Heart left ventricle (tissue), 16 donors: ENCODE measurements around the gene CCDC170. TPM values are rescaled to one million over a fixed set of nuclear protein-coding genes. Genes with fewer than 3 reads are reported as not detected.

Experiments
- ATAC-seq, 4 donors: fragments of 200-7000 bp; cut with Tn5 transposase; one replicate each; pipeline ENCODE4 v1.9.1; 2020 to 2022; ENCODE audit warnings: moderate library complexity in 4 of 4, mild to moderate bottlenecking in 3 of 4, moderate number of reproducible peaks in 1 of 4
- DNase-seq, 5 donors: peaks; one replicate each; pipeline ENCODE4 v3.0.0-alpha.2; 2020
- H3K27ac ChIP-seq, 12 donors: fragments of 200-600 bp; sonication (generic) in 4 of 12; one replicate each; pipeline versions ENCODE4 v1.5.0 to v1.8.0; 2016 to 2022; ENCODE audit warnings: mild to moderate bottlenecking in 2 of 12
- H3K27me3 ChIP-seq, 9 donors: fragments of 200-600 bp; sonication (generic) in 2 of 9; one replicate each; pipeline versions ENCODE4 v1.5.1 to v1.8.0; 2016 to 2022; ENCODE audit warnings: mild to moderate bottlenecking in 3 of 9
- H3K36me3 ChIP-seq, 9 donors: fragments of 200-600 bp; sonication (generic) in 2 of 9; one replicate each; pipeline versions ENCODE4 v1.5.0 to v1.8.0; 2018 to 2022; ENCODE audit warnings: mild to moderate bottlenecking in 2 of 9
- H3K4me1 ChIP-seq, 12 donors: fragments of 200-600 bp; sonication (generic) in 4 of 12; one replicate each; pipeline versions ENCODE4 v1.5.0 to v1.8.0; 2016 to 2022; ENCODE audit warnings: mild to moderate bottlenecking in 3 of 12
- H3K4me3 ChIP-seq, 12 donors: fragments of 200-600 bp; sonication (generic) in 4 of 12; one replicate each; pipeline versions ENCODE4 v1.5.0 to v1.8.0; 2017 to 2022; ENCODE audit warnings: mild to moderate bottlenecking in 9 of 12, moderate library complexity in 4 of 12
- H3K9me3 ChIP-seq, 12 donors: fragments of 200-600 bp; sonication (generic) in 4 of 12; one replicate each; pipeline versions ENCODE4 v1.5.0 to v1.8.0; 2016 to 2022; ENCODE audit warnings: mild to moderate bottlenecking in 1 of 12
- CTCF ChIP-seq, 12 donors: fragments of 200-600 bp; sonication (generic) in 4 of 12; IDR thresholded peaks; one replicate each; pipeline versions ENCODE4 v1.5.0 to v1.8.0; 2018 to 2022; ENCODE audit warnings: antibody characterized with exemption in 12 of 12, mild to moderate bottlenecking in 5 of 12
- POLR2A ChIP-seq, 2 donors: fragments of 450-650 bp; IDR thresholded peaks; one replicate each; pipeline ENCODE4 v1.6.1; 2017; ENCODE audit warnings: antibody characterized with exemption in 2 of 2, mild to moderate bottlenecking in 2 of 2, moderate library complexity in 2 of 2
- WGBS, 4 donors: extraction: QIAGEN DNeasy Blood & Tissue Kit in 2 of 4; methylation state at CpG; one replicate each; pipeline versions ENCODE4 v1.1.5 to v1.1.7; 2013 to 2018; 5-methylcytosine and 5-hydroxymethylcytosine counted together
- intact Hi-C, 10 donors: fragments of 100-400 bp; cut with DNase I; formaldehyde crosslinking; loops; one replicate each; pipeline versions ENCODE4 v1.11.1 to v1.14.2; 2022
- polyA plus RNA-seq, 2 donors: library from polyadenylated mRNA; stranded (reverse); fragments of 200-250 nt; gene quantifications; one replicate each; pipeline ENCODE4 v1.2.3, GENCODE V29; 2013
- total RNA-seq, 9 donors: library from RNA; depleted of rRNA in 2 of 9; stranded (reverse); fragments of >200 nt in 2 of 9; fragmentation: NEBNext Ultra II Directional in 3 of 9; extraction: Animal tissue kit (Norgen Biotek cat#: 25700) in 3 of 9; gene quantifications; one replicate each; pipeline versions ENCODE4 v1.1.0 to v1.2.4, GENCODE V29; 2016 to 2023
- donor health status: ischemic (EF 13 %, LVEDD 7.1; RV severe dilation, severe dysfunction).
- donor health status: healthy with polysubstance abuse.
- donor health status: DM: no; HTN: yes; CAD: no.
- donor health status: DM: no; HTN: no; CAD: no.
- donor health status: ischemic (EF 25% LVEDD 6.9; RV normal size, moderate dysfunction).
- donor health status: ischemic (EF 25% LVEDD 5.7; RV mildly dilated, moderate dysfunction).
- donor health status: healthy.
- donor health status: DM: yes; HTN: yes; CAD: no.
- donor health status: ischemic (EF 35%, LVEDD 5.7; RV mildly dilated, moderate dysfunction).
- donor health status: nonischemic (EF 11% LVEDD 7.7; RV severe dilation, severe dysfunction).
- donor health status: DM: yes; HTN: yes; CAD: no.
- donor health status: PGD.
- donor health status: ischemic (EF 29% LVEDD 5.4; RV normal size, mild dysfunction).
- donor health status: nonischemic (EF 23%, LVEDD 6.1; RV moderate dilation, normal function).

The CCDC170 gene
- total and polyA plus RNA-seq, 11 donors = 0.07 to 4.4 (median 0.31) TPM

- DNase-seq = no peak
- no peak for ATAC-seq
Measured at GRCh38 chr6:151551223-151551857, 57.5 kb downstream of the CCDC170 start.

GRCh38 chr6:151553416-151554165 is 59.8 kb downstream of the CCDC170 start:
- Histone ChIP-seq H3K27ac (peak overlapping the region in 4 of 12 donors; percentile 1 to 73 (median 30)), H3K36me3 (no peaks in the 10 kb centered on the region), H3K4me1 (peaks cover 0 to 15% (median 0%) of the 10 kb centered on the region in 12 donors), H3K9me3 (peaks cover 0 to 32% (median 6%) of the 10 kb centered on the region in 12 donors), H3K27me3 (no peaks in the 10 kb centered on the region), H3K4me3 (no peak overlapping the region)
- no peak for DNase-seq
- no peak for ATAC-seq
- TF ChIP-seq CTCF (IDR thresholded peaks at IDR 0.05) = no peak
- no peak for TF ChIP-seq POLR2A (IDR thresholded peaks at IDR 0.05)
- WGBS, 4 donors = 67 to 76% (median 72%) methylated on average over 3 of the region's 3 CpGs
- intact Hi-C loops = no loop called here

More at GRCh38 chr6:151551223-151551857, 57.5 kb downstream of the CCDC170 start:
- Histone ChIP-seq H3K36me3 (no peaks in the 10 kb centered on the region), H3K4me3 (no peak overlapping the region), H3K4me1 (peaks cover 0 to 15% (median 0%) of the 10 kb centered on the region in 12 donors), H3K27me3 (no peaks in the 10 kb centered on the region), H3K9me3 (peaks cover 0 to 15% (median 1%) of the 10 kb centered on the region in 12 donors), H3K27ac (no peak overlapping the region)
- intact Hi-C loops = no loop called here
- no peak for TF ChIP-seq POLR2A (IDR thresholded peaks at IDR 0.05)
- TF ChIP-seq CTCF (IDR thresholded peaks at IDR 0.05) = no peak
- 47 to 59% (median 47%) methylated on average over 6 of the region's 6 CpGs for WGBS, 4 donors

GRCh38 chr6:151561238-151561637 is 67.4 kb downstream of the CCDC170 start:
- H3K9me3 ChIP-seq = peaks cover 0 to 61% (median 21%) of the 10 kb centered on the region in 12 donors
- TF ChIP-seq CTCF (IDR thresholded peaks at IDR 0.05) = no peak
- TF ChIP-seq POLR2A (IDR thresholded peaks at IDR 0.05) = no peak
- intact Hi-C loops = no loop called here

GRCh38 chr6:151564654-151565053 is 70.8 kb downstream of the CCDC170 start:
- Histone ChIP-seq H3K4me3 (no peak overlapping the region), H3K9me3 (peaks cover 0 to 38% (median 15%) of the 10 kb centered on the region in 12 donors), H3K27ac (no peak overlapping the region), H3K27me3 (no peaks in the 10 kb centered on the region), H3K4me1 (no peaks in the 10 kb centered on the region), H3K36me3 (no peaks in the 10 kb centered on the region)
- DNase-seq (no peak), ATAC-seq (no peak)
- intact Hi-C loops = no loop called here
- 55 to 64% (median 62%) methylated on average over 4 of the region's 4 CpGs for WGBS, 4 donors
- TF ChIP-seq POLR2A (IDR thresholded peaks at IDR 0.05) (no peak), CTCF (IDR thresholded peaks at IDR 0.05) (no peak)

More at GRCh38 chr6:151561238-151561637, 67.4 kb downstream of the CCDC170 start:
- ATAC-seq (no peak), DNase-seq (no peak)
- Histone ChIP-seq H3K27ac (no peak overlapping the region), H3K4me1 (no peaks in the 10 kb centered on the region), H3K36me3 (no peaks in the 10 kb centered on the region), H3K4me3 (no peak overlapping the region), H3K27me3 (no peaks in the 10 kb centered on the region)
